Measurements from ENCODE around the gene MBD2.

MBD2 gene

GRCh38 chr18:54192900-54193299 lies 31.6 kb downstream of the MBD2 start:
- DNase-seq = no peak

- no peak for DNase-seq
Observed at GRCh38 chr18:54192415-54192814, 32.1 kb downstream of the MBD2 start.

- DNase-seq = no peak
Observed at GRCh38 chr18:54191352-54191751, 33.1 kb downstream of the MBD2 start.

GRCh38 chr18:54187372-54187771 lies 37.1 kb downstream of the MBD2 start:
- DNase-seq = no peak

GRCh38 chr18:54184836-54185235 lies 39.6 kb downstream of the MBD2 start:
- DNase-seq = no peak

- no peak for DNase-seq
Observed at GRCh38 chr18:54183390-54183789, 41.1 kb downstream of the MBD2 start.

GRCh38 chr18:54181856-54182602 lies 42.4 kb downstream of the MBD2 start:
- DNase-seq = peak; percentile 10

GRCh38 chr18:54173980-54174630 lies 50.4 kb downstream of the MBD2 start:
- DNase-seq = no peak

GRCh38 chr18:54173250-54173649 lies 51.2 kb downstream of the MBD2 start:
- no peak for DNase-seq

GRCh38 chr18:54169431-54170403 lies 54.8 kb downstream of the MBD2 start:
- no peak for DNase-seq

GRCh38 chr18:54165450-54165849 lies 59.0 kb downstream of the MBD2 start:
- DNase-seq = no peak

GRCh38 chr18:54163453-54163852 lies 61.0 kb downstream of the MBD2 start:
- no peak for DNase-seq

GRCh38 chr18:54162431-54162830 lies 62.0 kb downstream of the MBD2 start:
- no peak for DNase-seq

GRCh38 chr18:54161267-54161666 lies 63.2 kb downstream of the MBD2 start:
- no peak for DNase-seq

GRCh38 chr18:54159906-54160305 lies 64.6 kb downstream of the MBD2 start:
- DNase-seq = no peak

GRCh38 chr18:54157646-54158385 lies 66.7 kb downstream of the MBD2 start:
- no peak for DNase-seq

- no peak for DNase-seq
Observed at GRCh38 chr18:54155412-54155811, 69.1 kb downstream of the MBD2 start.

- no peak for DNase-seq
Observed at GRCh38 chr18:54154231-54154630, 70.2 kb downstream of the MBD2 start.

- DNase-seq = no peak
Observed at GRCh38 chr18:54151376-54151775, 73.1 kb downstream of the MBD2 start.

GRCh38 chr18:54150226-54150625 lies 74.2 kb downstream of the MBD2 start:
- no peak for DNase-seq

- peak; percentile 92 for DNase-seq
Observed at GRCh38 chr18:54149078-54149697, 75.3 kb downstream of the MBD2 start.

- DNase-seq = no peak
Observed at GRCh38 chr18:54148678-54149077, 75.8 kb downstream of the MBD2 start.
